NCI-H526 treated with DMSO at 0.1 percent for 48 hours (cell line): Measurements from ENCODE around the gene AK8.

Experiments
- DNase-seq: peaks from one replicate; lab custom pipeline; 2025; lab: John Stamatoyannopoulos, UW

AK8 gene

GRCh38 chr9:132877824-132878694, at the start of gene AK8:
Gene AK8, minus strand, starts transcription at chr9:132878284. Its CDS starts 29 bp downstream, at chr9:132878255.
- DNase-seq = no peak

GRCh38 chr9:132927704-132928103, 49.6 kb upstream of the AK8 start:
- no peak for DNase-seq

GRCh38 chr9:132923346-132923902, 45.3 kb upstream of the AK8 start:
- peak; percentile 73 for DNase-seq

- no peak for DNase-seq
These were observed 41.7 kb upstream of the AK8 start for GRCh38 chr9:132919614-132920268.

GRCh38 chr9:132914924-132915323, 36.8 kb upstream of the AK8 start:
- DNase-seq = no peak

- DNase-seq = no peak
These were observed 34.0 kb upstream of the AK8 start for GRCh38 chr9:132912131-132912530.

GRCh38 chr9:132910376-132910775, 32.3 kb upstream of the AK8 start:
- no peak for DNase-seq

GRCh38 chr9:132909311-132909710, 31.2 kb upstream of the AK8 start:
- no peak for DNase-seq

GRCh38 chr9:132908635-132909034, 30.6 kb upstream of the AK8 start:
- no peak for DNase-seq

- DNase-seq = no peak
These were observed 27.6 kb upstream of the AK8 start for GRCh38 chr9:132905726-132906125.

GRCh38 chr9:132903574-132904492, 25.7 kb upstream of the AK8 start:
- no peak for DNase-seq

- peak; percentile 30 for DNase-seq
These were observed 24.1 kb upstream of the AK8 start for GRCh38 chr9:132901858-132902831.

- DNase-seq = no peak
These were observed 20.0 kb upstream of the AK8 start for GRCh38 chr9:132898051-132898450.

- no peak for DNase-seq
These were observed 18.8 kb upstream of the AK8 start for GRCh38 chr9:132896906-132897305.

- no peak for DNase-seq
These were observed 18.2 kb upstream of the AK8 start for GRCh38 chr9:132896264-132896663.

- DNase-seq = no peak
These were observed 17.1 kb upstream of the AK8 start for GRCh38 chr9:132894862-132895835.

- DNase-seq = peak; percentile 5
These were observed 16.3 kb upstream of the AK8 start for GRCh38 chr9:132894346-132894745.

- DNase-seq = no peak
These were observed 14.3 kb upstream of the AK8 start for GRCh38 chr9:132892400-132892799.

- no peak for DNase-seq
These were observed 10.1 kb upstream of the AK8 start for GRCh38 chr9:132888151-132888550.
